GM19468 (cell line): Measurements from ENCODE around the gene MGARP.

ENCODE experiments used
- ATAC-seq: cut with Tn5 transposase; IDR thresholded peaks from one replicate; pipeline ENCODE4 v1.9.1; 2021; ENCODE audit warnings: mild to moderate bottlenecking, moderate library complexity, moderate number of reproducible peaks; ENCODE audit not compliant: unreplicated experiment; ENCODE audit errors: extremely low read depth

Gene MGARP

DNA sequence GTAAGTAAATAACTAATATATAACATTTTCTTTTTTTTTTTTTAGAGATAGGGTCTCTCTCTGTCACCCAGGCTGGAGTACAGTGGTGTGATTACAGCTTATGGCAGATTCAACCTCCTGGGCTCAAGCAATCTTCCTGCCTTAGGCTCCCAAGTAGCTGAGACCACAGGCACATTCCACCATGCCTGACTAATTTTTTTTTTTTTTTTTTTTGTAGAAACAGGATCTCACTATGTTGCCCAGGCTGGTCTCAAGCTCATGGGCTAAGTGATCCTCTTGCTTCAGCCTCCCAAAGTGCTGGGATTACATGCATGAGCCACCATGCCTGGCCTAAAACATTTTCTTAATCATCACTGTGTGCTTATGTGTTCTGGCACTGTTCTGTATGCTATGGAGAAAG, 32.8 kb downstream of the MGARP start:
- no peak for ATAC-seq

DNA sequence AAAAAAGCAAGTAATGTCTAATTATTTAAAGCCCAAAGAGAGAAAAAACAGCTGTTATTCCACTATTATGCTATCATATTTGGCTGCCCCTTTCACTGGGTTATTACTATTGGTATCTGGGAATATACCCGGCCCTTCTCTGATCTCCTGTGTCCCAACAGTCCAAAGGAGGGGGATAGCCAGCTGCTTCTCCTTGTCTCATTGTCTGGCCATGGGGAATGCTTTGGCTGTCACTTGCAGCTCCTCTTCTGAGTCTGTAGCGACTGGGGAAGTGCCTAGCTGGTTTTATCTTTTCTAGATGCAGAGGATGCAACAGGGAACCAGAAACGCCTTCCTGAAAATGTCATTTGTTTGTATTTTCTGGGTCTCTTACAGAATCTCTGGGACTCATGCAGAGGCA, 33.9 kb downstream of the MGARP start:
- ATAC-seq, result no peak

DNA sequence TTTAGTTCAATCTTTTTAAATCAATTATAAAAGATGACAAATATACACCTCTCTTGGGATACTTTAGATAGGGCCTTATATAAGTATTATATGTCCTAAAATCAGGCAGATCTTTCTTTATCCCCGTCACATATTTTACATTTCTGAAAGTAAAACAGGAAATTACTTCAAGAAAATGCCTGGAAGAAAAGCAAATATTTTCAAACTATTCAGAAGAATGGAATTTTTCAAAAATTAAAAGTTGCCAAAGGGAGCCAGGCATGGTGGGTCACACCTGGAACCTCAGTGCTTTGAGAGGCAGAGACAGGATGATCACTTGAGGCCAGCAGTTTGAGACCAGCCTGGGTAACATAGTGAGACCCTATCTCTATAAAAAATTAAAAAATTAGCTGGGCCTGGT, 34.4 kb downstream of the MGARP start:
- ATAC-seq, result no peak

DNA sequence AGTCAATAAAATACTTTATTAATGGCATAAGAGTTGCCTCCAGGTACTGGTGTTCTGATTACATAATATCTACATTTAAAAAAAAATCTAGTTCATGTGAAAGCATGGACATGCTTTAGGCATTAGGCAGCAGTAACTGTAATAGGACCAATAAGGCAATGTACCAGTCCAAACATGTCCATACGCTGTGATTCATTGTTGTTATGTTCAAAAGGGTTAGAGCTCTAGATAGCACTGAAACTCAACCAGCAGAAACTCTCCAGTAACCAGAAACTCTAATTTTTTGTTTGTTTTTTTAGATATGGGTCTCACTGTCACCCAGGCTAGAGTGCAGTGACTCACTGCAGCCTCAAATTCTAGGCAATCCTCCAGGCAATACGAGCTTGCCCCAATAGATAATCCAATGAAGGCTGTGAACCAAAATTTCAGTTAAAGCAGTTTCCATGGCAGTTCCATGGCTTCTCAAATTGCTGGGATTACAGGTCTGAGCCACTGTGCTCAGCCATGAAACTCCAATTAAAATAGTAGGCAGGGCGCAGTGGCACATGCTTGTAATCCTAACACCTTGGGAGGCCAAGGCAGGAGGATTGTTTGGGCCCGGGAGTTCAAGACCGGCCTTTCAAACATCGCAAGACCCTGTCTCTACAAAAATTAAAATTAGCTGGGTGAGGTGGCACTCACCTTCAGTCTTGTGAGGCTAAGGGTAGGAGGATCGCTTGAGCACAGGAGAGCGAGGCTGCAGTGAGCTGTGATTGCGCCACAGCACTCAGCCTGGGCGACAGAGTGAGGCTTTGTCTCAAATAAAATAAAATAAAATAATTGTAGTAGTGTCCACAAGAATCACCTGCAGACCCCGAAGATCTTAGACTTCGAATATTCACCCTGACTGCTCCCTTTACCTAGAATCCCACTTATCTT, 36.3 kb downstream of the MGARP start:
- no peak for ATAC-seq

DNA sequence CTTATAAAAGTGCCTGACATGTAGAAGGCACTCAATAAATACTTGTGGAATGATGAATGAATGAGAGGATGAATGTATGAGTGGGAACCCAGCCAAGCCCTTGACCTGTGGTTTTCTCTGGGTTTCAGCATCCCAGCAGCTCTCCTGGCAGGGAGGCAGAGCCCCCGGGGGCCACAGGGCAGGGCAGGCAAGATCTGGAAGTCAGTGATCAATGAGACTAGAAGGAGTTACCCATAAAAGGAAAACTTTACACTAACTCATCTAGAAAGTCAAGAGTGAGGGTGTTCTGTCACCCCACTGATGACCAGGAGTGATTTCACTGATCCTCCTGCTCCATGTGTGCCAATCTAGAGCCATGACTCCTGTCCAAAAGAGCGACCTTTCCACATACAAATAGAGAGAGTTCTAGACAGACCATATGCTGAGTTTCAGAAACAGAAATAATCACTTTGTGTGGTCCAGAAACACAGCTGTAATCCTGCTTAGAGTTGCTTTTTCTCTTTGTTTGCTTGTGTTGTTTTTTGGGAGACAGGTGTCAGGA, 37.4 kb downstream of the MGARP start:
- ATAC-seq, result no peak

DNA sequence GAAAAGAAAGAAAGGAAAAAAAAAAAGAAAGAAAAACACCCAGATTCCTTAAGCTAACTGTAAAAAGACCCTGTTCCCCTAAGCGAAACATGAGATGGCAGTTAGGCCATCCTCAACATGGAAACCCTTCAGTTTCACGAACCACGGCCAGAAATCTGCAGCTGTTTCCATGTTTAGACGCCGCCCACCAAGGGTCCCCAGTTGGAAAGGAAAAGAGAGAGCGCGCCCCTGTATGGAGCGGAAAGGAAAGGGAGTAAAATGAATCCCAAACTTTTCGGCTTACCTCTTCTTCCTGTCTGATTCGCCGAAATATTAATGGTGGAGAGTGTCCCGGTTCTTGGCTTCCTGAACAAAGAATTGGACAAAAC, 38.3 kb downstream of the MGARP start:
- ATAC-seq, result no peak

DNA sequence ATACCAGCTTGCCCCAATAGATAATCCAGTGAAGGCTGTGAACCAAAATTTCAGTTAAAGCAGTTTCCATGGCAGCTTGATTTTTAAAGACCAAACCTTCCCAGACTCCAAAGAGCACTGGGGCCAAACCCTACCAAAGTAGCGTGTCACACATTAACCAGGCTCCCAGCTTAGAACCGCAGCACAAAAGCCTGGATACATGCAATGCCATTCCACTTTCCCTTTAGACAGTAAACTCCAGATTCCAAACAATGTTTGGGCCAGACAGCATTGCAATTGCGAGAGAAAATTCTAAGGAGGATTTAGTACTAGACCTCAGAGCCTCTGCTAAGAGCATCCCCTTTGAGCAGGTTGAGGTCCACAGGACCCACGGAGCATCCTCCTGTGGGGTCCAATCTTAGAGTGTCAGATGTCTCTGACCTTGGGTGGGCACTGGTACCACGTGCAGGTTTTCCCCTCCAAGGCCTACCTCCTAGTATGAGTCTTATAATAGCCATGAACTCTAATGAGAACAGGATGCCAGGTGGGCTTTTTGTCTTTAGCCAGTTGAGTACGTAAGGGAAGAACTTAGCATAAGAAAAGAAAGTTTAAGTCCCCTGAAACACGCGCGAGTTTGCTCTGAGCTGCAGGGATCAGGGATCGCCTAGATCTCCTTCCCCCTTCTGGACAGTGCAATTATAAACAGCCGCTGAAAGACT, 38.8 kb downstream of the MGARP start:
- ATAC-seq, result no peak

DNA sequence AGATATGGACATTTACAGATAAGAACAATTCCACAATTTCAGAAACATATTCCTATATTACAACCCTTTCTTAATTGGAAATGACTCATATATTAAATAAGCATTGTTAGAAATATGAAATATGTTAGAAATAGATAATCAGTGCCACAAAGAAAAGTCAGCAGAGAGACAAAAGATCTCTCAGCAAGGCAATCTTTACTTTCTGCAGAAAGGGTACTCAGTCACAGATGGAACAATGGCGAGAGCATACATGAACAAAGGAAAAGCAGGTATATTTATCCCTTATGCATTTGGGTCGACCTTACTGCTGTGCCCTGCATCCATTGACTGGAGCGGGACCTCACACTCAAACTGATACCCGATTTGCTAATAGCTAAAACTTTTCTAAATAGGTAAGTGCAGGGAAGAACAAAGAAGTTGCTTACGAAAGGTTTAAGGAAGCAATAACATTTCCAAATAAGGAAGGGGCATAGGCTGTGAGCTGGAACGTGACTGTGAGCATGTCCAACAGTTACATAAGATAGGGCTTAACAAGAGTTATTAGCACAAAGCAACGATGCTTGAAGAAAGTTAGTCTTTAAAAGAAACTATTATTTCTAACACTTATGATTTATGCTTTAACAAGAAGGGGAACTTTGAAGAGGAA, 40.8 kb downstream of the MGARP start:
- no peak for ATAC-seq

DNA sequence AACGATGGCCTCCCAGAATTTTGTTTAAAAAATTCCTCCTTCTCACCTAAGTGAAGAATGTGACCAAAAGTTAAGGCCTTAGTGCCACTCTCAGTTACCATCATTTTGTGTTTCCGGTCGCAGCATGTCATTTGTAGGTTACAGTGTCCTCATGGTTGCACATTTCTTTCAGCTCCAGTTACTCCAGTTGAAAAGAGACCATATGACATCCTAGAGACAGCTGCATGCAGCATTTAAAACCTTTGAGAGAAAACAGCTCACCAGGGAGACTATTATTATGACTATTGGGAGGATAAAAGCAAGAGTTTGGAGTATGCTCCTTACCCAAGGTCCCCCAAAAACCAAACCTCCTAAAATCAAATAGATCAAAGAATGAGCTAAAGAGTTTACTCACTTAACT, 45.8 kb downstream of the MGARP start:
- no peak for ATAC-seq

DNA sequence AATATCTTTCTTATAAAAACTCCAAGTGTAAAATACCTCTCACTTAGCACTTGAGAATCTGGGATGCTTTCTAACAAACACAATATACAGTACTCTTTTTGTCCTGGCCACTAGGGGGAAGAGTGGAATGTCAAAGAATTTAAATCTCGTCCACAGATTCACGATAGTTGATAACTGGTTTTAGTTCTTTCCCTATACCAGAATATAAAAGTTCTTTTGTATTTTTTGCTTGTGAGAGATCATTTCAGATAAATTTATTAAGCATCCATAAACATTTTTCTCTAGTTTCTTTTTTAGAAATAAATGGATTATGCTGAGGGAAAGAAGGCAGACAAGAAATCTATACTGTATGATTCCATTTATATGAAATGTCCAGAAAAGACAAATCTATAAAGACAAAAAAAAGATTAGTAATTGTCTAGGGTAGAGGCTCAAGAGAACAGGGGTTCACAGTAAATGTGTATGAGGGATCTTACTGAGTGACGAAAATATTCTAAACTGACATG, 50.4 kb downstream of the MGARP start:
- ATAC-seq, result no peak

DNA sequence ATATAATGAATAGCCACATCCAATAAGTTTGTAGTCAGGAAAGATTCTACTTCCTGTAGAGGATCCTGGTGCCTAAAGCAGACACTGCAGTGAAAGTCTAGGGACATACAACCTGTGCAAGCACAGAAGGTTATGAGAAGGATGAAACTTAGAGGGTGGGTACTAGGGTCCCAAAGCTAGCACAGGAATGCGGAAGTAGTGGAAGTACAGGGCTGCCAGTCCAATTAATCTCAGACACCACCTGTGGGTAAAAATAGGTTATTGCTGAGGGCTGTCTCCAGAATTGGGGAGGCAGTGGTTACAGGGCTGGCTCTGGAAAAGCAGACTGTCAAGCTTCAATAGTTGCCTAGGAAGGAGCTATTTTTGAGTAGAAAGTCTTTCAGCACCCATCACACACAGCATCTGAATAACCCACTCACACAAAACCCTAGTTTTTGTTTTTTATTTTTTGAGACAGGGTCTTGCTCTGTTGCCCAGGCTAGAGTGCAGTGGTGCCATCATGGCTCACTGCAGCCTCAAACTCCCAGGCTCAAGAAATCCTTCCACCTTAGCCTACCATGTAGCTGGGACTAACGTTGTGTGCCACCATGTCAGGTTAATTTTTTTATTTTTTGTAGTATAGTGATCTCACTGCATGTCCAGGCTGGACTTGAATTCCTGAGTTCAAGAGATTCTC, 52.2 kb downstream of the MGARP start:
- ATAC-seq, result no peak

DNA sequence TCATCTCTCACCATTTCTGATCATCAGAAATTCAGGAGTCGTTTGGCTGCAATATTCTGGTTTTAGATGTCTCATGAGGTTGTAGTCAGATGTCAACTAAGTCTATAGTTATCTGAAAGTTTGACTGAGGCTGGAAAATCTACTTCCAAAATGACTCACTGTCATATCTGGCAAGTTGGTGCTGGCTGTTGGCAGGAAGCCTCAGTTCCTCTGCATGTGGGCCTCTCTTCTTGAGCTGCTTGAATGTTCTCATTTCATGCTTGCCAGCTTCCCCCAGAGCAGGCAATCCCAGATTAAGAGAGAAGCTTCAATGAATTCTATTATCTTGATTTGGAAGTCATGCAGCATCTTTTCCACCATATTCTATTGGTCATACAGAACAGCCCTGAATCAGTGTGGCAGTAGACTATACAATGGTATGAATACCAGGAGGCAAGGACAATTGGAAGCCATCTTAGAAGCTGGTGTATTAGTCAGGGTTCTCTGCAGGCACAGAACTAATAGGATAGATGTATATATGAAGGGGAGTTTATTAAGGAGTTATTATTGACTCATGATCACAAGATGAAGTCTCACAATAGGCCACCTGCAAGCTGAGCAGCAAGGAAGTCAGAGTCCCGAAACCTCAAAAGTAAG, 56.2 kb downstream of the MGARP start:
- ATAC-seq, result no peak

DNA sequence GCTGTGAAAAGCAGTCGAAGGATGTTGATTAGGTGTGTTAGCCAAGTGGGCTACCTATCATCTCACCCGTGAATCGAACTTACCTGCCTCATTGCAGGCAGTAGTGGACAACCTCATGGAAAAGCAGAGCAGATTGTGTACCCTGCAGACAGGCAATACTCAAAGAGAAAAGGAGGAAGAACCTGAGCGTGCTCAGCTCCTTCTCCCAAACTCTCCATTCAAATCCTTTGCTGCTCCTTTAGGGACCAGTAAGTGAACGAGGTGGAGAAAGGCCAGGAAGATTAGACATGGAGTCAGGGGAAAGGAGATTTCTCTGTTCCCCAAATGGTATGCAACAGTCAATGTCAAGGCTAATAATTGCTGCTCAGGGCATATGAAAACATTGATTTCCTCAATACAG, 57.8 kb downstream of the MGARP start:
- no peak for ATAC-seq

DNA sequence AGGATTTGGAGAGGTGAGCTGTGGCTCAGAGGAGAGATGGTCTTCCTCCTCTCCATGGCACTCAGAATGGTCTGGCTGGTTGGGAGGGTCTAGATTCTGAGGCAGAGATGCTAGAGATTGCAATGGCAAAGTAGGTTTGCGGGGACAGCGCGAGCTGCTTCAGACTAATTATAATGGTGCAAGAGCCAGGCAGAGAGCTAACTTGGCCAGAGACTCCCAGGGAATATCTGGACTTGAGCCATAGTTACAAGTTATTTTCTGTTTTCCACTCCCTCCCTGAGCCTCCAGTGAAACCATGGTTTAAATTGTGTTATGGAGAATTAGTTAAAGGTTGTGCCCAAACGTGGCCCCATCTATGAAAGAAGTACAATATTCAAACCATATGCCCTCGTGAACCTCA, 58.3 kb downstream of the MGARP start:
- ATAC-seq, result no peak

DNA sequence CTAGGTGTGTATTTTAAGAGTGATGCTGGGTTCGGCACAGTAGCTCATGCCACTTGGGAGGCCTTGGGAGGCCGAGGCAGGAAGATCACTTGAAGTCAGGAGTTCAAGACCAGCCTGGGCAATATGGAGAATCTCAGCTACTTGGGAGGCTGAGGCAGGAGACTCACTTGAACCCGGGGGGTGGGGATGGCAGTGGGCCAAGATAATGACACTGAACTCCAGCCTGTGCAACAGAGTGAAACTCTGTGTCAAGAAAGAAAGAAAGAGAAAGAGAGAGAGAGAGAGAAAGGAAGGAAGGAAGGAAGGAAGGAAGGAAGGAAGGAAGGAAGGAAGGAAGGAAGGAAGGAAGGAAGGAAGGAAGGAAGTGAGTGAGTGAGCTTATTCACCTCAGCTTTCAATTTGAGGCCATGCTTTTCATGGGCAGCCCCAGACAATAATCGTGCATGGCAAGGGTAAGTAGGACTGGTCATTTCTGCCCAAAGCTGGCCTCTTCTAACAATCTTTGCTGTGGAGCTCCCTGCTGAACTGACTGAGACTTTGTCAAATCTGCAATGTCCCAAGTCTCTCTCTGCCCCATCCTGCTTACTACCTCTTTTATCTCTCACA, 60.5 kb downstream of the MGARP start:
- no peak for ATAC-seq
